ENCODE measurements around the gene GPC5. TPM values are rescaled to one million over a fixed set of nuclear protein-coding genes. Genes with fewer than 3 reads are reported as not detected.

GPC5 gene
- total RNA-seq, 1 experiment from 2014 or later, result 0.15 TPM

DNA sequence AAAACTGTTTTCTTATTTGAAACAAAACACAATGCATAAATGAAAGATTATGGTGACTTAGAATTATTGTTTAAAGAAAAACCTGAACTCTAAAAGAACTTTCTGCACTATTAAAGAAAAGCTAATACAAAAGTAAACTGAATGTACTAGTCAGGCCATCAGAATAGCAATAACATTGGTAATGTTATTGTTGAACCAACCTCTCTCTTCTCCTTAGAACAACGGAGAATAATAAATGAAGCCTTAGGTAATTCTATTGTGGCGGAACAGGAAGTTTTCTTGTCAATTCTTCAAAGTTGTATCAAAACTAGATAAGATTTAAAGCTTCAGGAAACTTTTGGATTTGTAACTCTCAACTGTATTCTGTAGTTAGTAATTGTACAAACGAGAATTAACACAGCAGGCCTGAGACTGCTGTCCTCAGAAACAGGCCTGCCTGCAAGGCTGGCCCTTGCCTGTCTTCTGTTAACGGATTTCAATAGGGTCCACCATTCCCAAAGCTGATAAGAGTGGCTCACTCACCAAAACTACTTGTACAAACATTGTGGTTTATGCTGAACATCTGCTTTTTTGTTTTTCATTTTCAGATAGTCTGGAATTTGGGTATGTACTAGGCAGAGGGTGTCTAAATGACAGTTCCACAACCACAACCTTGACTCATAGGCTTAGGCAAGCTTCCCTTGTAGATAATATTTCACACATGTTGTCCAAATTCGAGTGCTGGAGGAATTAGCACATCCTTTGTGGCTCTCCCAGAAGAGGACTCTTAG lies 825.8 kb downstream of the GPC5 start:
- Histone ChIP-seq H2BK12ac (ENCODE audit: insufficient read length, low read depth, low read length) (no peak overlapping the region), H3K79me2 (ENCODE audit: insufficient read depth, low read length) (no peaks in the 10 kb centered on the region), H3T11ph (ENCODE audit: low read length) (no peak overlapping the region), H3K79me1 (ENCODE audit: insufficient read depth, low read depth, low read length, poor library complexity, severe bottlenecking) (no peaks in the 10 kb centered on the region), H2BK20ac (ENCODE audit: low read depth, low read length, poor library complexity, severe bottlenecking) (no peak overlapping the region), H2BK15ac (ENCODE audit: low read depth, low read length) (no peak overlapping the region), H3K14ac (ENCODE audit: insufficient read depth, low read length) (no peak overlapping the region), H3K4me2 (ENCODE audit: insufficient read depth, insufficient read length, low read length) (no peak overlapping the region), H3K9me3 (ENCODE audit: control insufficient read depth, low read depth, low read length) (no peaks in the 10 kb centered on the region), H4K20me1 (ENCODE audit: control insufficient read depth, insufficient read depth, insufficient read length) (no peaks in the 10 kb centered on the region), H3K4ac (ENCODE audit: low read depth, low read length) (no peak overlapping the region), H3K27ac (ENCODE audit: insufficient read length, low read depth, low read length) (no peak overlapping the region), H3K23ac (ENCODE audit: insufficient read length, low read depth, low read length) (no peak overlapping the region), H3K4me1 (ENCODE audit: insufficient read depth, low read length) (no peaks in the 10 kb centered on the region), H4K5ac (ENCODE audit: insufficient read length, low read depth, low read length) (no peak overlapping the region), H3K18ac (ENCODE audit: insufficient read length, low read depth, low read length) (no peak overlapping the region), H3K56ac (ENCODE audit: insufficient read length, low read depth, low read length) (no peak overlapping the region), H2AFZ (ENCODE audit: low read length) (no peak overlapping the region), H3K23me2 (ENCODE audit: insufficient read length, low read depth, low read length, poor library complexity, severe bottlenecking) (no peaks in the 10 kb centered on the region), H2BK5ac (ENCODE audit: insufficient read length, low read length) (no peak overlapping the region), H3K9ac (ENCODE audit: extremely low read depth, insufficient read length, low read length) (no peak overlapping the region), H4K91ac (ENCODE audit: insufficient read length, low read depth, low read length) (no peak overlapping the region), H2BK120ac (ENCODE audit: low read depth, low read length, poor library complexity, severe bottlenecking) (no peak overlapping the region), H4K8ac (replicated peaks; ENCODE audit: insufficient read length, low read depth, low read length) (no peak overlapping the region), H3K27me3 (ENCODE audit: insufficient read depth, low read length) (no peaks in the 10 kb centered on the region), H2AK5ac (ENCODE audit: insufficient read length, low read length) (no peak overlapping the region)
- Mint-ChIP-seq H3K36me3 (ENCODE audit: insufficient read depth in 1 of 3, low read depth in 3 of 3) (peaks cover 0 to 1% (median 0%) of the 10 kb centered on the region in 3 experiments; a peak in 2 of 7 replicates), H3K4me3 (no peak overlapping the region), H3K27me3 (ENCODE audit: low read depth) (no peaks in the 10 kb centered on the region), H3K27ac (no peak overlapping the region), H3K4me1 (peaks cover 2 to 3% of the 10 kb centered on the region in 2 experiments), H3K9me3 (no peaks in the 10 kb centered on the region)
- TF ChIP-seq CTCF (conservative IDR thresholded peaks at IDR 0.05), result no peak
- WGBS (ENCODE audit: extremely low coverage, insufficient read length, low lambda C conversion rate), result no CpG with 5 or more reads among the region's 5 CpGs
- DNase-seq, result no peak

Data from H9 (cell line).